GM12878 (cell line): ENCODE measurements around the gene ZNF408. TPM values are rescaled to one million over a fixed set of nuclear protein-coding genes. Genes with fewer than 3 reads are reported as not detected.

Experiments
- ATAC-seq: fragments of 200-7000 bp; cut with Tn5 transposase; 3 replicates; pipeline ENCODE4 v1.9.1; 2020; ENCODE audit warnings: mild to moderate bottlenecking, moderate library complexity
- BruUV-seq: library from RNA; stranded (reverse); fragments of 400-500 nt; replicated peaks from 2 replicates; lab custom pipeline; 2021; lab: Mats Ljungman, UMichigan
- CTCF ChIA-PET: fragments of 300-600 bp; sonication (Branson Sonifier 250); formaldehyde crosslinking; extraction: SDS; loops from one replicate; lab custom pipeline; 2021; ENCODE audit warnings: inconsistent platforms; lab: Yijun Ruan, JAX
- POLR2A ChIA-PET: fragments of 350-600 bp; formaldehyde crosslinking; extraction: SDS; loops from one replicate; lab custom pipeline; 2021; ENCODE audit warnings: inconsistent platforms; lab: Charles Lee
- RAD21 ChIA-PET: fragments of 300-600 bp; sonication (Branson Sonifier 250); formaldehyde crosslinking; loops from one replicate; lab custom pipeline; 2023; ENCODE audit warnings: antibody characterized with exemption; ENCODE audit not compliant: unreplicated experiment; lab: Charles Lee
- SMC1A ChIA-PET: fragments of 300-600 bp; sonication (Branson Sonifier 250); formaldehyde crosslinking; loops from one replicate; lab custom pipeline; 2023; ENCODE audit not compliant: unreplicated experiment, uncharacterized antibody; lab: Charles Lee
- DNase-seq: peaks from one replicate; pipeline ENCODE4 v3.0.0-alpha.2; 2011; ENCODE audit warnings: low read depth, low spot score
- FAIRE-seq: peaks from 3 replicates; lab custom pipeline; 2011; peaks lifted over from hg19 to GRCh38; lab: Jason Lieb, UNC
- H2AFZ ChIP-seq: 2 replicates; pipeline ENCODE4 v1.6.0; 2011; ENCODE audit warnings: low read depth, low read length, control low read depth; ENCODE audit not compliant: control insufficient read depth
- H3K27ac ChIP-seq: 2 replicates; pipeline ENCODE4 v1.5.1; 2011; ENCODE audit warnings: control low read depth; ENCODE audit not compliant: control insufficient read depth, insufficient read depth
- H3K27me3 ChIP-seq, 2 experiments: replicated peaks in 1 of 2; 2 replicates each; pipeline versions ENCODE4 v1.6.0 to v1.6.1; 2011; ENCODE audit warnings: low read length in 1 of 2; ENCODE audit not compliant: control insufficient read depth in 2 of 2, insufficient read depth in 2 of 2
- H3K36me3 ChIP-seq, 2 experiments: 2 replicates each; pipeline ENCODE4 v1.5.1; 2011; ENCODE audit warnings: low read length in 1 of 2; ENCODE audit not compliant: control insufficient read depth in 2 of 2, insufficient read depth in 2 of 2
- H3K4me1 ChIP-seq: 2 replicates; pipeline ENCODE4 v1.6.1; 2011; ENCODE audit warnings: mild to moderate bottlenecking, low read length, moderate library complexity, mixed read lengths; ENCODE audit not compliant: control insufficient read depth, insufficient read depth
- H3K4me2 ChIP-seq: 2 replicates; pipeline ENCODE4 v1.6.0; 2011; ENCODE audit warnings: control low read depth; ENCODE audit not compliant: control insufficient read depth, insufficient read depth
- H3K4me3 ChIP-seq: fragments of 200-600 bp; sonication (generic); 2 replicates; pipeline ENCODE4 v1.5.1; 2016
- H3K79me2 ChIP-seq: 2 replicates; pipeline ENCODE4 v1.6.0; 2011; ENCODE audit warnings: low read length; ENCODE audit not compliant: control insufficient read depth, insufficient read depth
- H3K9ac ChIP-seq: 2 replicates; pipeline ENCODE4 v1.8.0; 2011; ENCODE audit warnings: low read length, control low read depth, mixed read lengths; ENCODE audit not compliant: control insufficient read depth, insufficient read depth
- H3K9me3 ChIP-seq: replicated peaks from 3 replicates; pipeline ENCODE4 v1.5.1; 2011; ENCODE audit warnings: mild to moderate bottlenecking, low read length; ENCODE audit not compliant: control insufficient read depth, insufficient read depth
- H4K20me1 ChIP-seq: 2 replicates; pipeline ENCODE4 v1.6.0; 2011; ENCODE audit not compliant: control insufficient read depth, insufficient read depth
- EGR1 ChIP-seq, 2 experiments: IDR thresholded peaks; 1 replicate in 1 of 2; 2 replicates in 1 of 2; pipeline ENCODE4 v1.6.1; 2011 to 2012; ENCODE audit warnings: low read depth in 2 of 2, low read length in 2 of 2, borderline replicate concordance in 1 of 2, mild to moderate bottlenecking in 1 of 2, moderate library complexity in 1 of 2
- MEF2A ChIP-seq: IDR thresholded peaks from 2 replicates; pipeline ENCODE4 v1.6.1; 2011; ENCODE audit warnings: low read depth, mild to moderate bottlenecking, low read length, moderate library complexity; ENCODE audit not compliant: insufficient read depth
- MTA2 ChIP-seq: fragments of 450-650 bp; IDR thresholded peaks from 2 replicates; pipeline ENCODE4 v1.6.1; 2016; ENCODE audit warnings: low read depth, mild to moderate bottlenecking, moderate library complexity
- NR2F1 ChIP-seq: fragments of 450-650 bp; conservative IDR thresholded peaks from 2 replicates; pipeline ENCODE4 v1.6.1; 2017; ENCODE audit warnings: mild to moderate bottlenecking
- POLR2AphosphoS5 ChIP-seq: IDR thresholded peaks from 2 replicates; pipeline ENCODE4 v1.6.1; 2011; ENCODE audit warnings: mild to moderate bottlenecking, low read length, inconsistent platforms
- YY1 ChIP-seq: IDR thresholded peaks from 2 replicates; pipeline ENCODE4 v1.6.1; 2011; ENCODE audit warnings: low read depth, mild to moderate bottlenecking, low read length
- ZNF274 ChIP-seq: IDR thresholded peaks from one replicate; pipeline ENCODE4 v1.8.0; 2011; ENCODE audit not compliant: insufficient read length, insufficient read depth
- WGBS: methylation state at CpG from one replicate; pipeline ENCODE4 v1.1.6; 2016; ENCODE audit warnings: low lambda C conversion rate; ENCODE audit not compliant: insufficient replicate concordance, insufficient coverage; ENCODE audit errors: missing lambda C conversion rate; 5-methylcytosine and 5-hydroxymethylcytosine counted together
- in situ Hi-C: fragments of 300-500 bp; cut with MboI; formaldehyde crosslinking; loops from 9 replicates; pipeline ENCODE4 v1.14.3; 2018; ENCODE audit warnings: mixed read lengths
- intact Hi-C: fragments of 100-400 bp; cut with micrococcal nuclease; formaldehyde crosslinking; loops from one replicate; pipeline ENCODE4 v1.14.2; 2022; ENCODE audit not compliant: unreplicated experiment
- polyA plus RNA-seq, 11 experiments: library from polyadenylated mRNA; depleted of rRNA in 4 of 11; unstranded in 6 of 11; stranded (reverse) in 5 of 11; fragments of >200 nt; fragmentation: Nextera tagmentation in 4 of 11; fragmentation: Illumina TruSeq in 1 of 11; extraction: Ambion mirVana in 4 of 11; extraction: Trizol in 1 of 11; gene quantifications; 1 replicate in 1 of 11; 2 replicates in 10 of 11; pipeline versions ENCODE4 v1.2.1 to v1.2.3, GENCODE V29; 2011 to 2016; ENCODE audit warnings: inconsistent platforms in 2 of 11, missing spikeins in 2 of 11, low read depth in 1 of 11
- total RNA-seq, 4 experiments: library from RNA; depleted of rRNA in 3 of 4; stranded (reverse); fragments of >200 nt in 3 of 4; fragmentation: Illumina TruSeq in 1 of 4; extraction: Trizol in 1 of 4; gene quantifications; 2 replicates each; pipeline versions ENCODE4 v1.2.1 to v1.2.3, GENCODE V29; 2013 to 2021
- TF ChIP-seq, protein P1 (sequence below): IDR thresholded peaks from 2 replicates; pipeline ENCODE4 v1.6.1; 2011; ENCODE audit warnings: low read depth, mild to moderate bottlenecking, low read length, moderate library complexity, borderline replicate concordance; ENCODE audit errors: extremely low read depth

The ZNF408 gene
- total and polyA plus RNA-seq, 10 of the 15 experiments (the other 5 are each of a cell fraction or from before 2014, with no cell fraction given): 0.19 to 11.3 (median 7.2) TPM

DNA sequence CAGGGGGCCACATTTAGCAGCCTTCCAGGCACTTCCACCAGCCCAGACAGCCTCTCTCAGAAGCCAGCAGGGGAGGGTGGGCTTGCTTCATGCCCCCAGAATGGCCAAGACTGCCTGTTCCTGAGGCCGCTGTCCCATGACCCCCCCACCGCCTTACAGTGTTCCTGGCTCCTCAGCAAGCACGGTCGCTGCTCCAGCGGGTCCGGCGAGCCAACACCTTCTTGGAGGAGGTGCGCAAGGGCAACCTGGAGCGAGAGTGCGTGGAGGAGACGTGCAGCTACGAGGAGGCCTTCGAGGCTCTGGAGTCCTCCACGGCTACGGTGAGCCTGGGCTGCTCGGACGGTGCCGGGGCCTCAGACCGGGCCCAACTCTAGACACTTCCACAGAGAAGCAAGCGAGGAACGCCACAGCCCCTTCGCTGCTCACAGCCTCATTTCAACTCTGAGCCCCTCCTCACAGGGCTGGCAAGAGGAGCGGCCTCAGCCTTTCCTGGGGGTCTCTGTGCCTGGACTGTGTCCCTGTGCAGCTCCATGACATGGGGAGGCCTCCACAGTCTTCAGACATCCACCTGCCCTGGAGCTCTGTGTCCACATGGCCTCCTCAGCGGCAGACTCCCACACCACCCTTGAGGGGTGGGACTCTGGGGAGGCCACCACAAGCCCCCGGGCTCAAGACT is 18.9 kb downstream of the ZNF408 start:
- no peak for DNase-seq
- intact Hi-C loops: no loop called here
- CTCF ChIA-PET: no interaction called here
- H4K20me1 ChIP-seq: no peaks in the 10 kb centered on the region
- no peak overlapping the region for H3K4me3 ChIP-seq
- SMC1A ChIA-PET: no interaction called here
- H3K9me3 ChIP-seq: no peaks in the 10 kb centered on the region
- H3K4me1 ChIP-seq: no peaks in the 10 kb centered on the region; the same call in 1 of the 2 replicates
- H3K36me3 ChIP-seq: no peaks in the 10 kb centered on the region
- no peaks in the 10 kb centered on the region for H3K79me2 ChIP-seq
- no peak overlapping the region for H2AFZ ChIP-seq
- H3K9ac ChIP-seq: no peak overlapping the region
- ATAC-seq: no peak
- 77% methylated on average over 20 of the region's 25 CpGs for WGBS
- no peaks in the 10 kb centered on the region for H3K27me3 ChIP-seq
- RAD21 ChIA-PET: no interaction called here
- in situ Hi-C loops: no loop called here
- FAIRE-seq: no peak
- POLR2A ChIA-PET: no interaction called here
- H3K27ac ChIP-seq: no peak overlapping the region
- TF ChIP-seq ZNF274 (no peak), POLR2AphosphoS5 (no peak)
- no peak overlapping the region for H3K4me2 ChIP-seq
- no TSS peak for BruUV-seq

DNA sequence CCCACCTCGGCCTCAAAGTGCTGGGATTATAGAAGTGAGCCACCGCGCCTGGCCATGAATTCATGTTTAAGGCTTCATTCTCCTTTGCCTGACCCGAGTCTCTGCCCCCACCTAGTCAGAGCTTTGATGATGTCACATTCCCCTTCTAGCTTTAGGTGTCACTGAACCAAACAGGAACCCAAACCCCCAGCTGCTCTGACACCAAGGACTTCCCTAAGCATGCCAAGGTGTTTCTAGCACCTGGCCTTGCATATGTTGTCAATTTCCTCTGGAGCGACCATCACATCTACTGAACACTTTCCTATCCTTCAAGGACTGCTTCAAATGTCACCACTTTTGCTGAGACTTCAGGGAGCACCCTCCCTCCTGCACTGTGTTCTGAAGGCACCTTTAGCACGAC is 20.5 kb downstream of the ZNF408 start:
- no TSS peak for BruUV-seq
- in situ Hi-C loops: no loop called here
- 54% methylated on average over 6 of the region's 6 CpGs for WGBS
- ATAC-seq: no peak
- Histone ChIP-seq H3K9ac (no peak overlapping the region), H3K27ac (no peak overlapping the region), H3K79me2 (no peaks in the 10 kb centered on the region), H3K36me3 (no peaks in the 10 kb centered on the region), H3K4me1 (no peaks in the 10 kb centered on the region; the same call in 1 of the 2 replicates), H3K9me3 (no peaks in the 10 kb centered on the region), H2AFZ (no peak overlapping the region), H4K20me1 (no peaks in the 10 kb centered on the region), H3K27me3 (no peaks in the 10 kb centered on the region), H3K4me2 (no peak overlapping the region), H3K4me3 (no peak overlapping the region)
- POLR2A ChIA-PET: no interaction called here
- TF ChIP-seq YY1: no peak
- no peak for TF ChIP-seq NR2F1
- TF ChIP-seq EGR1 (IDR thresholded peaks at IDR 0.05; ENCODE audit: borderline replicate concordance in 1 of 2, low read depth in 2 of 2, low read length in 2 of 2): no peak
- TF ChIP-seq MTA2: no peak
- TF ChIP-seq, protein P1, sequence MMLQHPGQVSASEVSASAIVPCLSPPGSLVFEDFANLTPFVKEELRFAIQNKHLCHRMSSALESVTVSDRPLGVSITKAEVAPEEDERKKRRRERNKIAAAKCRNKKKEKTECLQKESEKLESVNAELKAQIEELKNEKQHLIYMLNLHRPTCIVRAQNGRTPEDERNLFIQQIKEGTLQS: no peak
- no peak for TF ChIP-seq MEF2A
- CTCF ChIA-PET: interaction anchor here (0.5 kb wide), 1 partner anchor 23 kb away, joined by 3 read pairs; no protein-coding TSS in a partner anchor
- intact Hi-C loops: no loop called here
- no peak for DNase-seq
- RAD21 ChIA-PET: no interaction called here
- FAIRE-seq: no peak
- SMC1A ChIA-PET: no interaction called here
